NT2/D1 (cell line): ENCODE results near the gene NCCRP1.

ENCODE experiments used
- SUZ12 ChIP-seq: IDR thresholded peaks from 2 replicates; pipeline ENCODE4 v1.6.1; 2011; ENCODE audit not compliant: insufficient read length, insufficient read depth; ENCODE audit errors: extremely low read depth
- YY1 ChIP-seq: IDR thresholded peaks from 2 replicates; pipeline ENCODE4 v1.6.1; 2011; ENCODE audit not compliant: insufficient read length, insufficient read depth
- ZNF274 ChIP-seq: IDR thresholded peaks from 2 replicates; pipeline ENCODE4 v1.6.1; 2011; ENCODE audit warnings: mild to moderate bottlenecking, low read depth, low read length

GRCh38 chr19:39177110-39177699 is 19.6 kb upstream of the NCCRP1 start:
- no peak for TF ChIP-seq SUZ12
- TF ChIP-seq ZNF274: no peak
- no peak for TF ChIP-seq YY1
